Stimulated activated naive CD4-positive, alpha-beta T cell treated with Interleukin-2 at 50 U/mL for 16 hours (primary cell): Measurements from ENCODE around the gene RFX8.
"Not testable (repeated sequence)": the region's sequence is repeated elsewhere in the genome, so short reads cannot be mapped to it uniquely, and the experiment has no call there.

Experiments used
- DNase-seq: peaks from one replicate; lab custom pipeline; 2025; lab: John Stamatoyannopoulos, UW

Gene RFX8

GRCh38 chr2:101486258-101486701, 11.4 kb upstream of the RFX8 start:
- DNase-seq = no peak

GRCh38 chr2:101485856-101486255, 10.9 kb upstream of the RFX8 start:
- DNase-seq = no peak

GRCh38 chr2:101480764-101481163, 5.9 kb upstream of the RFX8 start:
- no peak for DNase-seq

DNA sequence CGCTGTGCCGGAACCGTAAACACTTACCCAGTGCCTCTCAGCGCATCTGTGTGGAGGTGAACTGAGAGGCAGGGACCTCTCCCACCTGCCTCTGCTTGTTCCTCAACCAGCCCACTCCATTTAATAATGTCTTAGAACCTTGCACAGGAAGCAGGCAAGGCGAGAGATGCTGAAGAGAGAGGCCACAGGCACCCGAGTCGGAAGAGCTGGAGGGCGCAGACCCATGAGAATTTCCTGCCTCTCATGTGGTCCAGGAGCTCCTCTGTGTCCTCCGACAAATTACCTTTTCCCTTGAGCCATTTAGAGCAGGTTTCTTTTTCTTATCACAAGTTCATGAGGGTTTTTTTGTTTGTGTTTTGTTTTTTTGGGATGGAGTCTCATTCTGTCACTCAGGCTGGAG, 4.9 kb upstream of the RFX8 start:
- DNase-seq = no peak

GRCh38 chr2:101479328-101479727, 4.4 kb upstream of the RFX8 start:
- no peak for DNase-seq

DNA sequence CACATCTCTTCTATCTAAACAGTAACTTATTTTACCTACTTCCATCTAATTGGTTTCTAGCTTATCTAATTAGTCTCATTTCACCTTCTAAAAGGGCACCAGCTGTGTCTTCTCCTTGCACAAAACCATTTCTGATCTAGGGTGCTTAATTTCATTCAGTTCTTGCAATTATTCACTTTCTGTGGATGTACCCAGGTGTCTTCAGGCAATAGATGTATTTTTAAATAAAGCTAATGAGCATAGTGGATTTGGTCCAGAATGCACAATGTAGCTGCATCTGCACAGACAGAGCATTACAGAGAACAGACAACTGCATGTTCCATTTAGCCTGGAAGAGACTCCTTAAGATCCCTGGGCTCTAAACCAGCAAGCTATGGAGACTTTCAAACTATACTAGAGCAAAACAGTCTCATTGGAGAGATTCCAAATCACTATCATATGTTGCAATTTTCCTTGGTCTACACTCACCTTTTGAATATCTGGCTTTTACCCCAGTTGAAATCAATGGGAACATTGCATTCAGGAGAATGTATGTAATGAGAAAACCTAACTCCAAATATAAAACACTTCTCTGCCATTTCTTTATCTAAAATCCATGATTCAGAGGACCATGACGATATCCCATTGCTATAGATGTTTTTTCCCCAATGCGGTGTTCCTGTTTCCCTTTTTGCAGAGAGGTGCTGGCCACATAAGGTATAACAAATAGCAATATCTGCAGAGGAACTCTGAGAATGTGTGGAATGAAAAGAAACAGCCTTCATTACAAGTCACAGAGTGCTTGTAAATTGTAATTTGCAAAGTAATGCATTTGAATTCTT, 3.5 kb upstream of the RFX8 start:
- no peak for DNase-seq

- DNase-seq = no peak
These were observed 2.6 kb upstream of the RFX8 start for GRCh38 chr2:101477556-101477955.

DNA sequence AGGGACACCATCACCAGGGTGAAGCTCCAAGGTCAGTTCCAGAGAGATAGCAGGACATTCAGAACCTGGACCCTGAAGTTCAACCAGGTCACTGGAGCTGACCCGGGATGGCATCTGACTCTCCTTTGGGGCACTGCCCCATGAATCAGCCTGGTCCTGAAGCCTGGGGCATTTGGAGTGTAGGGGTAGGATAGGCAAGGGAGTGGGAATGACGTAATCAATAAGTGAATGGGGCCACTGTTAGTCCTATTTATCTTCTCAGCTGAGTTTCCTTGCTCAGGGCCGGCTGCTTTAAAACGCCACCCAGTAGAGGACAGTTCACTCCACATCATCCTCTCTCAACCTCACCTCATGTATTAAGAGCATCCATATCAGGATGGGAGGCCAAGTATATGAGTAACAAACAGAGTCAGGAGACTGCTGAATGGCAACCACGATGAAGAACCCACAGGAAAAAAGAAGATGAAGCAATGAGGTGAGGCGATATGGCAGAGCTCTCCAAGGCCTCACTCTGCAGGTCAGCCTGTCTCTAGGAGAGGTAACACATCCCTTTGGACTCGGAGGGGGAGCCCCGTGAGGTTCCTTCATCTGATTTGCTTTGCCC, 1.8 kb upstream of the RFX8 start:
- DNase-seq = no peak

GRCh38 chr2:101473911-101474701, 806 bp downstream of the RFX8 start:
- DNase-seq = peak; percentile 33

DNA sequence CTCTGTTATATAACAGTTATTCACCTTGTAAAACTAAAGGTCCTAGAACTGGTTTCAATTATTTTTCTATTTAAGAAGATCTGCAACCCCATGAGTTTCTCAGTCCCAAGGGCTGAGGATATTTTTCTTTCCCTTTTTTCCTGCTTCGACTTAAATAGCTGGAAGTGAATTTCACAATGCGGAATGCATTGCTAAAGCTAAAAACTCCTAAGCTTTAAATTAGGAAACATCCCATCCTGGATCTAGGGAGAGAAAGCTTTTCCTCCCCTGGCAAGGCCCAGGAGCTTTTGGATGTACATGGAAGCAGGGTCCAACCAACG, 1.4 kb downstream of the RFX8 start:
- DNase-seq = no peak

DNA sequence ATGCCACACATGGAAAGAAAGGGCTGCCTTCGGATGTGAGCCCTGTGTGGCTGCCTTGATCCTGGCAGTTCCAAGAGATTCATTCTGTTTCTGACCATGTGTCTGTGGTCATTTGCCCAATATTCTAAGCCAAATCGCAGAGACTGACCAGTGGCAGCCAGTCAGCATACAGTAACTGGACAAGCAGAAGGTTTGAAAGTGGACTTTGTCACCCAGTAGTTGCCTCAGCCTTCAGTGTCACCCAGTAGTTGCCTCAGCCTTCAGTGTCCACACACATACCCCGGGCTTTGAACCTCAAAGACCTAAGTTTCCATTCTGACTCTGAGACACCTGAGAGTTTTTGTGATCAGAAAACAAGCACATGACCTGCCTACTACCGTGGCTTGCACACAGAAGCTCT, 5.0 kb downstream of the RFX8 start:
- DNase-seq = no peak

GRCh38 chr2:101467306-101467705, 7.6 kb downstream of the RFX8 start:
- no peak for DNase-seq

- DNase-seq = no peak
These were observed 8.5 kb downstream of the RFX8 start for GRCh38 chr2:101466426-101466825.

- DNase-seq = no peak
These were observed 10.1 kb downstream of the RFX8 start for GRCh38 chr2:101464841-101465240.

GRCh38 chr2:101463911-101464641, 10.8 kb downstream of the RFX8 start:
- no peak for DNase-seq

DNA sequence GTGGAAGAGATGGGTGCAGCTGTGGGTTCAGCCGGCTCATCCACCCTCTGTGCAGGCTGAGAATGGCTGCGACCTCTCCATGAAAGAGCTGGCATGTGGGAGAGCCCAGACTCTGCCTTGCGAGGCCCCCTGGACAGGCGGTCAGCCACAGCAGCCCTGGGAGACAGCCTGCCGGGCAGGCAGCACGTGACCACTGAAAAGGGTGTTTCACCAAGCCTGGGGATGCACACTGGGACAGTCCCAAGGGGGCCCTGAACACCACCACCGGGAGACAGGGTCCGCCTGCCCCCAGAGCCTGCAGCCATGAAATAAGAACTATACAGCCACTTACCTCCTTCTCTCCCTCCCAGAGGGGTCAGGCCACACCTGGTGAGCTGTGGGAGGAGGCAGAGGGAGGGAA, 11.5 kb downstream of the RFX8 start:
- no peak for DNase-seq

DNA sequence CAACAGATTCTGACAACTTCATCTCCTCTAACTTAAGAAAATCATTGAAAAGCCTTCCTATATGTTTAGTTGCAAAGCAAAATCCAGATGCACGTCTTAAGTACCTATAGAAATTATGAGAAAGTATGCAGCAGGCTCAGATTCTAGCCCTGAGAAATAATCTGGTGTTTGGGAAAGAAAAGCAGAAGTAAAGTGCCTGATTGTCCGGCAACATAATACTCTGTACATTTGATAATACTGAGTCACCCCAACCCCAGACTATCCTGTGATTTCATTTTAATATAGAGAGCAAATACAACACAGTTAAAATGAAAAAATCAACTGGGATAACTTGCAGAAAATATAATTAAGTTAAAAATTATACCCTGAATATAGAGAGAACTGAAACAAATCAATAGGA, 13.5 kb downstream of the RFX8 start:
- DNase-seq = no peak

DNA sequence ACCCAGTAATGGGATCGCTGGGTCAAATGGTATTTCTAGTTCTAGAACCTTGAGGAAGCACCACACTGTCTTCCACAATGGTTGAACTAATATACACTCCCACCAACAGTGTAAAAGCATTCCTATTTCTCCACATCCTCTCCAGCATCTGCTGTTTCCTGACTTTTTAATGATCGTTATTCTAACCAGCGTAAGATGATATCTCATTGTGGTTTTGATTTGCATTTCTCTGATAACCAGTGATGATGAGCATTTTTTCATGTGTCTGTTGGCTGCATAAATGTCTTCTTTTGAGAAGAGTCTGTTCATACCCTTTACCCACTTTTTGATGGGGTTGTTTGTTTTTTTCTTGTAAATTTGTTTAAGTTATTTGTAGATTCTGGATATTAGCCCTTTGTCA, 20.5 kb downstream of the RFX8 start:
- DNase-seq = not testable (repeated sequence)

- DNase-seq = no peak
These were observed 23.9 kb downstream of the RFX8 start for GRCh38 chr2:101450965-101451364.

DNA sequence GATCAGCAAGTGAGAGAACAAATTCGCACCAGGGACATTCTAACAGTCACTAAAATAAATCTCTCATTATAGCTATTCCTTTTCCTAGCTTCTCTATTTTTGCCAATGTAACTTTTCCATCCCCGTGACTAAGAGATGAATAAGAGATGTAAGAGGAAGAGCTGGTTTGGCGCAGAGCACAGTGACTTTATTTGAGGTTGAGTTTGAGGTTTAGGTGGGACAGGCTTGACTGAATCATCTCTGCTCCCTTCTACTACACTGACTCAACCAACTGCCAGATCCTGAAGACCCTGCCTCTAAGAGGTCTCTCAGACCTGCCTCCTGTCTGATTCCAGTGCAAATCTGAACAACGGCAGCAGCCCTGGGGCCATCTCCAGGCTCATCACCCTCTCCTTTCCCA, 28.0 kb downstream of the RFX8 start:
- no peak for DNase-seq

- no peak for DNase-seq
These were observed 32.2 kb downstream of the RFX8 start for GRCh38 chr2:101442667-101443061.

DNA sequence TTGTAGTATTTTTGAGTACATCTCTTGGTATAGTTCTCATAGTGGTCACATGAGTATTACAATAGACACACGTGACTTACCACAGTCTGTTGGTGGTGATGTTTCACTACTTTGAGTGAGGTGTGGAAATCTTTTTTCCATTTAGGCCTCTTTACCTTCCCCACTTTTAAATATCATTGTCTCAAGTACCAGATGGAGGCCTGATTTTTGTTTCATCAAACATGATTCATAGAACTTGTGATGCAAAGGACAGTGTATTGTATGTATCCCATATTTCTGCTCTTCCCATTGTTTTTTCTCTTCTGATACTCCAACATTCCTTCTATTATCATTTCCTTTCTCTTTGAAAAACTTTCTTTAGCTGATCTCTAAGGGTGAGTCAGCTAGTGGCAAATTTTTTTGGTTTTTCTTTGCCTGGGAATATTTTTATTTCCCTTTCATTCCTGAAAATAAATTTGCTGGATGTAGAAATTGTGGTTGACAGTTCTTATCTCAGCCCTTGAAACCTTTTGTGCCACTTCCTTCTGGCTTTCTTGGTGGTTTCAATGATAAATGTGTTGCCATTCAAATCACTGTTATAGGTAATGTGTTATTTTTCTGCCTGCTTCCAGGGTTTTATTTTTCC, 32.8 kb downstream of the RFX8 start:
- DNase-seq = no peak
